K562 (cell line): ENCODE measurements around the gene TMSB10. TPM values are rescaled to one million over a fixed set of nuclear protein-coding genes. Genes with fewer than 3 reads are reported as not detected.
"Not testable (repeated sequence)": the region's sequence is repeated elsewhere in the genome, so short reads cannot be mapped to it uniquely, and the experiment has no call there.

Experiments used
- ATAC-seq: fragments of 200-7000 bp; cut with Tn5 transposase; 3 replicates; pipeline ENCODE4 v1.9.1; 2020; ENCODE audit warnings: moderate library complexity
- BruUV-seq: library from RNA; stranded (reverse); fragments of 400-500 nt; replicated peaks from 2 replicates; lab custom pipeline; 2021; lab: Mats Ljungman, UMichigan
- CTCF ChIA-PET: fragments of 300-600 bp; formaldehyde crosslinking; extraction: SDS; loops from one replicate; lab custom pipeline; 2021; ENCODE audit warnings: low intra/inter-chr PET ratio; lab: Yijun Ruan, JAX
- POLR2A ChIA-PET: fragments of 300-600, 350-650 bp; sonication (Branson Sonifier 250); formaldehyde crosslinking; extraction: SDS; loops from one replicate; lab custom pipeline; 2021; ENCODE audit warnings: antibody characterized with exemption, inconsistent platforms; lab: Yijun Ruan, JAX
- DNase-seq, 4 experiments: peaks; one replicate each; pipeline versions ENCODE4 v3.0.0 to v3.0.0-alpha.2; 2011 to 2018; ENCODE audit warnings: low spot score in 3 of 4, mixed read lengths in 3 of 4; ENCODE audit errors: extremely low read depth in 1 of 4
- FAIRE-seq: peaks from 2 replicates; lab custom pipeline; 2011; peaks lifted over from hg19 to GRCh38; lab: Jason Lieb, UNC
- H2AFZ ChIP-seq: 2 replicates; pipeline ENCODE4 v1.6.0; 2011; ENCODE audit warnings: low read depth, low read length, control low read depth, inconsistent platforms
- H3K27ac ChIP-seq: fragments of 200-600 bp; 3 replicates; pipeline ENCODE4 v1.8.0; 2011; ENCODE audit warnings: low read depth, mild to moderate bottlenecking, control low read depth, inconsistent platforms, low read length, moderate library complexity, mixed read lengths; ENCODE audit errors: extremely low read depth
- H3K27me3 ChIP-seq, 2 experiments: fragments of 300-600 bp in 1 of 2; 2 replicates in 1 of 2; 3 replicates in 1 of 2; pipeline versions ENCODE4 v1.6.0 to v1.8.0; 2011; ENCODE audit warnings: inconsistent platforms in 2 of 2, low read length in 2 of 2, mild to moderate bottlenecking in 1 of 2, mixed read lengths in 1 of 2, moderate library complexity in 1 of 2; ENCODE audit not compliant: control insufficient read depth in 2 of 2, insufficient read depth in 2 of 2
- H3K36me3 ChIP-seq: fragments of 300-600 bp; 3 replicates; pipeline ENCODE4 v1.8.0; 2011; ENCODE audit warnings: mild to moderate bottlenecking, low read length, inconsistent platforms; ENCODE audit not compliant: control insufficient read depth, insufficient read depth
- H3K4me1 ChIP-seq, 2 experiments: fragments of 200-600 bp in 1 of 2; replicated peaks in 1 of 2; 2 replicates in 1 of 2; 3 replicates in 1 of 2; pipeline versions ENCODE4 v1.5.1 to v1.8.0; 2011; ENCODE audit warnings: inconsistent platforms in 2 of 2, low read length in 2 of 2, mild to moderate bottlenecking in 1 of 2, mixed read lengths in 1 of 2, moderate library complexity in 1 of 2; ENCODE audit not compliant: control insufficient read depth in 2 of 2, insufficient read depth in 2 of 2
- H3K4me2 ChIP-seq: 2 replicates; pipeline ENCODE4 v1.6.1; 2011; ENCODE audit warnings: low read length, control low read depth, inconsistent platforms, mixed read lengths; ENCODE audit not compliant: insufficient read depth
- H3K4me3 ChIP-seq: fragments of 200-600 bp; sonication (generic), shearing (Covaris generic); 2 replicates; pipeline ENCODE4 v1.5.1; 2016; ENCODE audit warnings: control low read depth, inconsistent platforms
- H3K79me2 ChIP-seq: fragments of 200-600 bp; 3 replicates; pipeline ENCODE4 v1.8.0; 2011; ENCODE audit warnings: low read length, inconsistent platforms; ENCODE audit not compliant: control insufficient read depth, insufficient read depth
- H3K9ac ChIP-seq, 2 experiments: 2 replicates each; pipeline versions ENCODE4 v1.6.0 to v1.6.1; 2011; ENCODE audit warnings: low read depth in 2 of 2, low read length in 2 of 2, control low read depth in 1 of 2, inconsistent platforms in 1 of 2, mild to moderate bottlenecking in 1 of 2, mixed read lengths in 1 of 2; ENCODE audit not compliant: insufficient read depth in 1 of 2
- H3K9me1 ChIP-seq: one replicate; pipeline ENCODE4 v1.6.0; 2011; ENCODE audit warnings: inconsistent platforms, mild to moderate bottlenecking, low read length, moderate library complexity; ENCODE audit not compliant: control insufficient read depth, insufficient read depth
- H3K9me3 ChIP-seq: replicated peaks from 2 replicates; pipeline ENCODE4 v1.5.1; 2011; ENCODE audit warnings: low read depth, low read length, inconsistent platforms; ENCODE audit not compliant: control insufficient read depth, insufficient read depth
- H4K20me1 ChIP-seq: replicated peaks from 2 replicates; pipeline ENCODE4 v1.6.1; 2011; ENCODE audit warnings: low read length, inconsistent platforms, mixed read lengths; ENCODE audit not compliant: control insufficient read depth, insufficient read depth
- BRD4 ChIP-seq: fragments of 200-600 bp; sonication (generic); IDR thresholded peaks from 2 replicates; pipeline ENCODE4 v1.6.1; 2017; ENCODE audit warnings: inconsistent platforms
- CCAR2 ChIP-seq: fragments of 200-400 bp; formaldehyde crosslinking; IDR thresholded peaks from 2 replicates; pipeline ENCODE4 v1.6.1; 2017; ENCODE audit warnings: mild to moderate bottlenecking, low read depth, low read length
- DLX4 ChIP-seq: fragments of 250-450 bp; sonication (Bioruptor Pico); IDR thresholded peaks from 2 replicates; pipeline ENCODE4 v1.6.1; 2021; ENCODE audit warnings: mild to moderate bottlenecking
- FOSL1 ChIP-seq: fragments of 200-800 bp; sonication (Bioruptor generic); conservative IDR thresholded peaks from 2 replicates; pipeline ENCODE4 v1.6.1; 2016; ENCODE audit warnings: missing genetic modification characterization, missing compliant biosample characterization
- MCM5 ChIP-seq: fragments of 450-650 bp; IDR thresholded peaks from 2 replicates; pipeline ENCODE4 v1.6.1; 2016; ENCODE audit warnings: low read depth
- USF1 ChIP-seq: sonication (generic); formaldehyde crosslinking; IDR thresholded peaks from 2 replicates; pipeline ENCODE4 v1.9.0; 2022; ENCODE audit warnings: mild to moderate bottlenecking, missing genetic modification reagents
- ZNF121 ChIP-seq: sonication (generic); formaldehyde crosslinking; conservative IDR thresholded peaks from 2 replicates; pipeline ENCODE4 v1.8.0; 2022; ENCODE audit warnings: missing genetic modification reagents
- ZNF217 ChIP-seq: sonication (generic); formaldehyde crosslinking; IDR thresholded peaks from 2 replicates; pipeline ENCODE4 v1.8.0; 2022; ENCODE audit warnings: mild to moderate bottlenecking, missing genetic modification reagents
- WGBS: fragments of 100-300 bp; shearing (Covaris generic); methylation state at CpG from one replicate; pipeline ENCODE4 v1.1.6; 2016; ENCODE audit warnings: low coverage, mixed read lengths; ENCODE audit not compliant: insufficient coverage; ENCODE audit errors: missing lambda C conversion rate; 5-methylcytosine and 5-hydroxymethylcytosine counted together
- in situ Hi-C: fragments of 300-500 bp; cut with MboI; formaldehyde crosslinking; loops from 4 replicates; pipeline ENCODE4 v1.15.0; 2018; ENCODE audit warnings: inconsistent platforms, mixed read lengths
- intact Hi-C: fragments of 100-400 bp; cut with micrococcal nuclease; formaldehyde crosslinking; loops from 2 replicates; pipeline ENCODE4 v1.14.2; 2022
- polyA plus RNA-seq, 8 experiments: library from polyadenylated mRNA; depleted of rRNA in 4 of 8; stranded (reverse) in 5 of 8; unstranded in 3 of 8; fragments of >200 nt; fragmentation: Nextera tagmentation in 2 of 8; fragmentation: Illumina TruSeq in 1 of 8; extraction: Ambion mirVana in 2 of 8; extraction: Trizol in 1 of 8; gene quantifications; 2 replicates each; pipeline versions ENCODE4 v1.2.1 to v1.2.3, GENCODE V29; 2011 to 2014; ENCODE audit warnings: inconsistent platforms in 1 of 8, missing spikeins in 1 of 8
- total RNA-seq, 7 experiments: library from RNA; depleted of rRNA in 6 of 7; stranded (reverse); fragments of >200 nt in 6 of 7; fragmentation: Illumina TruSeq in 2 of 7; extraction: Trizol in 2 of 7; gene quantifications; 2 replicates each; pipeline versions ENCODE4 v1.2.1 to v1.2.3, GENCODE V29; 2011 to 2021; ENCODE audit warnings: low replicate concordance in 1 of 7

The TMSB10 gene
- total and polyA plus RNA-seq, 9 of the 15 experiments (the other 6 are each of a cell fraction or from before 2014, with no cell fraction given): 382 to 2,226 (median 959) TPM

GRCh38 chr2:84944295-84944909 is 38.9 kb downstream of the TMSB10 start:
- Histone ChIP-seq H3K27me3 (no peaks in the 10 kb centered on the region; a peak in 1 of 5 replicates), H3K4me1 (peaks cover 5 to 15% of the 10 kb centered on the region in 2 experiments; a peak in 4 of 5 replicates), H3K4me3 (no peak overlapping the region), H3K36me3 (no peaks in the 10 kb centered on the region), H3K4me2 (no peak overlapping the region), H3K9me1 (no peaks in the 10 kb centered on the region), H3K9ac (no peak overlapping the region), H3K27ac (no peak overlapping the region), H3K9me3 (no peaks in the 10 kb centered on the region), H2AFZ (no peak overlapping the region), H4K20me1 (0 out of 2 replicates have a peak, but pooled peaks cover 3% of the 10 kb centered on the region), H3K79me2 (no peaks in the 10 kb centered on the region)
- intact Hi-C loops (no loop called here), in situ Hi-C loops (no loop called here)
- ChIA-PET POLR2A (interaction anchor here (0.6 kb wide), 2 partner anchors 8 to 38 kb away, joined by 3 to 4 read pairs; no protein-coding TSS in a partner anchor), CTCF (no interaction called here)
- DNase-seq (no peak), ATAC-seq (no peak), FAIRE-seq (no peak)
- BruUV-seq: no TSS peak
- TF ChIP-seq BRD4 (no peak), MCM5 (no peak), USF1 (no peak), ZNF121 (no peak), ZNF217 (CRISPR knock-in tag) (no peak), FOSL1 (tag) (no peak), DLX4 (CRISPR knock-in tag) (no peak), CCAR2 (no peak)
- 20% methylated on average over 7 of the region's 7 CpGs for WGBS

GRCh38 chr2:84945838-84946203 is 40.4 kb downstream of the TMSB10 start:
- ATAC-seq, H3K79me2 ChIP-seq, H3K4me2 ChIP-seq, intact Hi-C loops, H4K20me1 ChIP-seq, H3K9me3 ChIP-seq, H3K27ac ChIP-seq, BruUV-seq, H3K9ac ChIP-seq, H3K36me3 ChIP-seq, in situ Hi-C loops, DNase-seq, FAIRE-seq, H3K27me3 ChIP-seq, H3K4me3 ChIP-seq, H2AFZ ChIP-seq, H3K4me1 ChIP-seq, H3K9me1 ChIP-seq: not testable (repeated sequence)
- ChIA-PET POLR2A (interaction anchor here (1.1 to 1.4 kb wide), 3 partner anchors 8 to 19 kb away, joined by 3 to 7 read pairs (median 3); no protein-coding TSS in a partner anchor), CTCF (interaction anchor here (0.6 kb wide), 1 partner anchor 34 kb away, joined by 3 read pairs; no protein-coding TSS in a partner anchor)
- WGBS: 69% methylated on average over 2 of the region's 3 CpGs
